Measurements from ENCODE around the gene GCAT.

Gene GCAT

DNA sequence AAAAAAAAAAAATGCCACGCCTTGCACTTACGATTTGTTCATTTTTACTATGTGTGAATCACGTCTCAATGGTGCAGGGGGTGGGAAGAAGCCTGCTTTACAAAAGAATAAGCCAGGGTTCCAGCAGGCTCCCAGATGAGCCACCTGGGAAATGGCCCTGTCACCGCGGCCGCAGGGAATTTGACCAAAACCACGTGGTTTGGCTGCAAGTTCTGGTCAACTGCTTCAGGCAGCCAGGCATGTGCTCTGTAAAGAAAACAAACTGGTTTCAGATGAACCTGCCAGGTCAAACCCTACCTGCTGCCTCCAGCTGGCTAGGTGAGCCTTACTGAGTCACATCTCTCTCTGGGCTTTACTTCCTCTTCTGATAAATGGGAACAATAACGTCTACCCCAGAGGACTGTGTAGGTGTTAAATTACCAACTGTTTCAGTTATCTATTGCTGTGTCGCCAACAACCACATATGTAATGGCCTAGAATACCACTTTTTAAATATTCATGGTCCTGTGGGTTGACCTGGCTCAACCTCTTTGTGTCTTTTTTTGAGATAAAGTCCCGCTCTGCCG lies 30.5 kb upstream of the GCAT start:
- TF ChIP-seq, protein P1, sequence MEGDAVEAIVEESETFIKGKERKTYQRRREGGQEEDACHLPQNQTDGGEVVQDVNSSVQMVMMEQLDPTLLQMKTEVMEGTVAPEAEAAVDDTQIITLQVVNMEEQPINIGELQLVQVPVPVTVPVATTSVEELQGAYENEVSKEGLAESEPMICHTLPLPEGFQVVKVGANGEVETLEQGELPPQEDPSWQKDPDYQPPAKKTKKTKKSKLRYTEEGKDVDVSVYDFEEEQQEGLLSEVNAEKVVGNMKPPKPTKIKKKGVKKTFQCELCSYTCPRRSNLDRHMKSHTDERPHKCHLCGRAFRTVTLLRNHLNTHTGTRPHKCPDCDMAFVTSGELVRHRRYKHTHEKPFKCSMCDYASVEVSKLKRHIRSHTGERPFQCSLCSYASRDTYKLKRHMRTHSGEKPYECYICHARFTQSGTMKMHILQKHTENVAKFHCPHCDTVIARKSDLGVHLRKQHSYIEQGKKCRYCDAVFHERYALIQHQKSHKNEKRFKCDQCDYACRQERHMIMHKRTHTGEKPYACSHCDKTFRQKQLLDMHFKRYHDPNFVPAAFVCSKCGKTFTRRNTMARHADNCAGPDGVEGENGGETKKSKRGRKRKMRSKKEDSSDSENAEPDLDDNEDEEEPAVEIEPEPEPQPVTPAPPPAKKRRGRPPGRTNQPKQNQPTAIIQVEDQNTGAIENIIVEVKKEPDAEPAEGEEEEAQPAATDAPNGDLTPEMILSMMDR (IDR thresholded peaks at IDR 0.05; ENCODE audit: insufficient read depth, low read length, missing control alignments): no peak
- POLR2A ChIA-PET: interaction anchor here (0.5 to 1.0 kb wide), 2 partner anchors 20 to 47 kb away, joined by 4 to 5 read pairs; no protein-coding TSS in a partner anchor
- no peak overlapping the region for H3K4me3 ChIP-seq (ENCODE audit: low read depth, low read length)
- CTCF ChIA-PET: interaction anchor here (1.4 to 4.5 kb wide), 5 partner anchors 9 to 169 kb away, joined by 3 to 13 read pairs (median 4); partner anchors contain the start of gene GGA1
- DNase-seq (ENCODE audit: low read depth, low spot score): no peak

DNA sequence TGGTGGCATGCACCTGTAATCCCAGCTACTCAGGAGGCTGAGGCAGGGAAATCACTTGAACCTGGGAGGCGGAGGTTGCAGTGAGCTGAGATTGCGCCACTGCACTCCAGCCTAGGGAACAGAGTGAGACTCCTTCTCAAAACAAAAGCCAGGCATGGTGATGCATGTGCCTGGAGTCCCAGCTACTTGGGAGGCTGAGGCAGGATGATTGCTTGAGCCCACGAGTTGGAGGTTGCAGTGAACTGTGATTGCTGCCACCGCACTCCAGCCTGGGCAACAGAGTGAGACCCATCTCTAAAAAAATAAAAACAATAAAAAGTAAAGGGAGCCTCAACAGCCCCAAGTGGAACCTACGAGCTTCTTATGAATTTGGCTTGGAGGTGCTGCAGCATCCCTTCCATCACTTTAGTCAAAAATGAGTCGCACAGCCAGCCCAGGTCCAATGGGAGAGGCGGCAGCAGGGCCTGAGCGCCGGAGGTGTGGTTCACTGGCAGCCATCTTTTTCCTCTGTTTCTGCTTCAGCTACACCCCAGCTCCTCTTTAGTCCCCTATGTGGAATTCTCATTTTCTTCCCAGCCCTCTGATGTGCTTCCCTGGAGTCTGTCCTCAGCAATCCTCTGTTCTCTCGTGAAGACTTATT lies 29.2 kb upstream of the GCAT start:
- H3K4me3 ChIP-seq (ENCODE audit: low read depth, low read length): no peak overlapping the region
- ChIA-PET POLR2A (no interaction called here), CTCF (interaction anchor here (0.7 to 4.5 kb wide), 4 partner anchors 10 to 174 kb away, joined by 3 to 13 read pairs (median 4); no protein-coding TSS in a partner anchor)
- DNase-seq (ENCODE audit: low read depth, low spot score): no peak
- TF ChIP-seq, protein P1 (IDR thresholded peaks at IDR 0.05; ENCODE audit: insufficient read depth, low read length, missing control alignments): no peak

DNA sequence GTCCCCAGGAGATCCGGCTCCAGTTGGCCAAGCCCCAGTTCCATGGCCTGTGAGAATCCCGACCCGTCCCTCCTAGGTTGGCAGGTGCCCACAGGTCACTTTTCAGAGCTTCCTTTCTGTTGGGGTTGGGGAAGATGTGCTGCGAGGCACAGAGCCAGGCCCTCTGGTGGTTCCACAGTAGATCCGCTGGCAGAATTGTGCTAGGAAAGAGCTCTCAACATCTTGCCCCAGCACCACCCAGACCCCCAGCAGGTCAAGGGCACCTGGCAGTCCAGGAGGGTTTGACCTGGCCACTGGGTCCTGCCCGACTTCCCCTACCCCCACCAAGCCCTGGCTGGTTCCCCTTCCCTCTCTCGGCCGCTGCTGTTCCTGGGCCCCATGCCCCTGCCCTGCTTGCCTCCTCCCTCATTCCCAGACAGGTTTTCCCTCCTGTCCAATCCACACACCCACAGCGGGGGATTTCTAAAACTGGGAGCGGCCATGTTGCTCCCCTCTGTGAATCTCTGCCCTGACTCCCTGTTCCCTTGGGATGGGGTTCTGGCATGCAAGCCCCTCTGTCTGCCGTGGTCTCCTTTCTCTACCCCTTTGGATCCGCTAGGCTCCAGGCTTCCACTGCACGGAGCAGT lies 26.2 kb upstream of the GCAT start:
- TF ChIP-seq, protein P1 (IDR thresholded peaks at IDR 0.05; ENCODE audit: insufficient read depth, low read length, missing control alignments): peak; percentile 33
- POLR2A ChIA-PET: no interaction called here
- CTCF ChIA-PET: interaction anchor here (0.6 to 4.4 kb wide), 11 partner anchors 10 to 189 kb away, joined by 3 to 31 read pairs (median 5); no protein-coding TSS in a partner anchor
- no peak overlapping the region for H3K4me3 ChIP-seq (ENCODE audit: low read depth, low read length)
- DNase-seq (ENCODE audit: low read depth, low spot score): no peak

DNA sequence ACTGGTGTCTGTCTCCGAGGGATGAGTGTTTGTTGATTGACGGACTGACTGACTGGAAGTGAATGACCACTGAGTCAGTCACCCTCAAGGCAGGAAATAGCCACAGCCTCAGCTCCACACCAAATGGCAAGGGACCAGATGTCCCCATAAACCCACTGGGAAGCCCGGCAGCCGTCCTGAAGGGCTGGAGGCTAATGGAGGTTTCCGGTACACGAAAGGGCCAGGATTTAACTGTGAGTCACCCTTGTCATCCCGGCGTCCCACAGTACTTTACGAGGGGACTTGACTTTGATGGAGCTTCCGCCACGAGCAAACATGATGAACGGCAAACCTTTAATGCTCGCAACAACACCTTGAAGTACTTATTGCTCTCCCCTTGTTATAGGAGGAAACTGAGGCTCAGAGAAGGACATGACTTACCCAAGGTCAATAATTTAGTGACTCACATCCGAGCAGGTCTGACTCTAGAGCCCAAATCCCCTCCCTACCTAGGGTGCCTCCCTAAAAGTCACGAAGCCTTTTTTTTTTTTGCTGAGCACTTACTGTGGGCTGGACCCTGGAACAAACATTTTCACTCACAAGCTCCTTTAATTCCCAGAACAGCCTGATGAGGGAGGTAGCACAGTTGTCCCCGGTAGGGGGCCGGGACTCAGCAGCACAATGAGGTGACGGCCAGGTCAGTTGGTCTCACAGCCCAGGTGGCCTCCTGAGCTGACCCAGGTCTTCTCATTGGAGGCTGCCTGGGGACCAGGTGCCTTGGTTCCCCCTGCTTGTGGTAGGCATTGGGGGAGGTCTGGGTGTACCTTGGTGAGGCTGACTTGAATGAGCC lies 25.2 kb upstream of the GCAT start:
- ChIA-PET CTCF (interaction anchor here (0.6 to 4.4 kb wide), 8 partner anchors 10 to 190 kb away, joined by 3 to 31 read pairs (median 5); no protein-coding TSS in a partner anchor), POLR2A (interaction anchor here (1.3 to 1.6 kb wide), 3 partner anchors 10 to 30 kb away, joined by 3 to 4 read pairs (median 4); partner anchors contain the start of gene GCAT)
- no peak overlapping the region for H3K4me3 ChIP-seq (ENCODE audit: low read depth, low read length)
- TF ChIP-seq, protein P1 (IDR thresholded peaks at IDR 0.05; ENCODE audit: insufficient read depth, low read length, missing control alignments): no peak
- no peak for DNase-seq (ENCODE audit: low read depth, low spot score)

DNA sequence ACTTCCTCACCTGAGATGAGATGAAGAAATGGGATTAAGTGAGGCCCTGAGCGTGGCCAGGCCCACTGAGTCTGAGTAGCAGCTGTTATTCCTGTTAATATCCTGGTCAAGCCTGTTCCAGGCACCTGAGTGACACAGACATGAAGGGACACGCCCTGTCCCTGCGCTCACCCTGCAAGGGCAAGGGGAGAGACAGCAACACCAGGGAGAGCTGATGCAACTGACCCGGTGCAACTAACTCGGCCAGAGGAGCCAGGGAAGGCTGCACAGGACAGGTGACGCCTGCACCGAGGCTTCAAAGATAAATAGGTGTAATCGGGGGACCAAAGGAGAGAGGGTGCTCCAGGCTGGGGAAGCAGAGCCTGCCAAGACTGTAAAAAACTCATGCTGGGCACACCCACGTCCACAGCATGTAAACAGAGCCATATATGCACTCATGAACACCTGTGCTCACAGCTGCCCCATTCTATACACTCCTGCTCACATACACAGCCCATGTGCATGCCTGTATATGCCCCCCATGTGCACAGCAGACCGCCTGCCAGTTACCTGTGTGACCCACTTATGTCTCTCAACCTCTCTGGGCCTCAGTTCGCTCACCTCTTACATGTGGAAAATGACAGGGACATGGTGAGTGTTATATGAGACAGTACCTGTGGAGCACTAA lies 22.8 kb upstream of the GCAT start:
- CTCF ChIA-PET: interaction anchor here (1.2 kb wide), 1 partner anchor 9 kb away, joined by 3 read pairs; no protein-coding TSS in a partner anchor
- TF ChIP-seq, protein P1 (IDR thresholded peaks at IDR 0.05; ENCODE audit: insufficient read depth, low read length, missing control alignments): no peak
- H3K4me3 ChIP-seq (ENCODE audit: low read depth, low read length): no peak overlapping the region
- POLR2A ChIA-PET: interaction anchor here (0.6 kb wide), 1 partner anchor 34 kb away, joined by 3 read pairs; no protein-coding TSS in a partner anchor
- DNase-seq (ENCODE audit: low read depth, low spot score): no peak
